GM19351 (cell line): ENCODE data around the gene LGI1.
"Not testable (repeated sequence)": the region's sequence is repeated elsewhere in the genome, so short reads cannot be mapped to it uniquely, and the experiment has no call there.

Source experiments
- ATAC-seq: cut with Tn5 transposase; IDR thresholded peaks from one replicate; pipeline ENCODE4 v1.9.1; 2021; ENCODE audit warnings: mild to moderate bottlenecking, moderate library complexity; ENCODE audit not compliant: unreplicated experiment

Gene LGI1

GRCh38 chr10:93804200-93804599 is 46.5 kb downstream of the LGI1 start:
- no peak for ATAC-seq

- ATAC-seq = no peak
Observed at GRCh38 chr10:93806903-93807302, 49.2 kb downstream of the LGI1 start.

- ATAC-seq = no peak
Observed at GRCh38 chr10:93807371-93807770, 49.6 kb downstream of the LGI1 start.

GRCh38 chr10:93812659-93813338 is 55.1 kb downstream of the LGI1 start:
- ATAC-seq = no peak

- ATAC-seq = peak; percentile 57
Observed at GRCh38 chr10:93813507-93814465, 56.0 kb downstream of the LGI1 start.

GRCh38 chr10:93815304-93816096 is 57.8 kb downstream of the LGI1 start:
- no peak for ATAC-seq

GRCh38 chr10:93816123-93816747 is 58.5 kb downstream of the LGI1 start:
- peak; percentile 82 for ATAC-seq

GRCh38 chr10:93818086-93818485 is 60.4 kb downstream of the LGI1 start:
- no peak for ATAC-seq

GRCh38 chr10:93819520-93819919 is 61.8 kb downstream of the LGI1 start:
- ATAC-seq = no peak

- no peak for ATAC-seq
Observed at GRCh38 chr10:93820434-93820833, 62.7 kb downstream of the LGI1 start.

- ATAC-seq = no peak
Observed at GRCh38 chr10:93821051-93821772, 63.5 kb downstream of the LGI1 start.

GRCh38 chr10:93826355-93826754 is 68.6 kb downstream of the LGI1 start:
- ATAC-seq = no peak

- ATAC-seq = no peak
Observed at GRCh38 chr10:93827056-93827804, 69.5 kb downstream of the LGI1 start.

GRCh38 chr10:93831065-93831464 is 73.3 kb downstream of the LGI1 start:
- not testable (repeated sequence) for ATAC-seq

- no peak for ATAC-seq
Observed at GRCh38 chr10:93835770-93836169, 78.0 kb downstream of the LGI1 start.

GRCh38 chr10:93837822-93838221 is 80.1 kb downstream of the LGI1 start:
- ATAC-seq = no peak

GRCh38 chr10:93838278-93838677 is 80.5 kb downstream of the LGI1 start:
- ATAC-seq = no peak

- ATAC-seq = no peak
Observed at GRCh38 chr10:93841961-93842360, 84.2 kb downstream of the LGI1 start.

GRCh38 chr10:93844979-93845626 is 87.4 kb downstream of the LGI1 start:
- no peak for ATAC-seq
